Liver (tissue), 9 donors: ENCODE measurements around the gene AP5S1. TPM values are rescaled to one million over a fixed set of nuclear protein-coding genes. Genes with fewer than 3 reads are reported as not detected.

Source experiments
- DNase-seq: peaks from one replicate; pipeline ENCODE4 v3.0.0-alpha.2; 2017; ENCODE audit warnings: low spot score
- H3K27ac ChIP-seq, 2 donors: one replicate each; pipeline ENCODE4 v1.7.0; 2013; ENCODE audit warnings: inconsistent platforms in 2 of 2, low read length in 2 of 2, control low read depth in 1 of 2, low read depth in 1 of 2, mild to moderate bottlenecking in 1 of 2
- H3K27me3 ChIP-seq, 4 donors: one replicate each; pipeline versions ENCODE4 v1.6.1 to v1.7.0; 2013; ENCODE audit warnings: low read length in 3 of 4, inconsistent platforms in 1 of 4, mild to moderate bottlenecking in 1 of 4, moderate library complexity in 1 of 4; ENCODE audit not compliant: control insufficient read depth in 4 of 4, insufficient read depth in 4 of 4
- H3K36me3 ChIP-seq, 4 donors: one replicate each; pipeline versions ENCODE4 v1.6.1 to v1.7.0; 2013; ENCODE audit warnings: low read length in 3 of 4, mild to moderate bottlenecking in 3 of 4, low read depth in 1 of 4, moderate library complexity in 1 of 4; ENCODE audit not compliant: control insufficient read depth in 4 of 4, insufficient read depth in 3 of 4
- H3K4me1 ChIP-seq, 4 donors: one replicate each; pipeline versions ENCODE4 v1.6.1 to v1.7.0; 2013; ENCODE audit warnings: low read length in 3 of 4, mild to moderate bottlenecking in 3 of 4, moderate library complexity in 1 of 4; ENCODE audit not compliant: control insufficient read depth in 4 of 4, insufficient read depth in 4 of 4
- H3K4me3 ChIP-seq, 3 donors: one replicate each; pipeline versions ENCODE4 v1.6.1 to v1.7.0; 2013; ENCODE audit warnings: low read length in 3 of 3, control low read depth in 1 of 3, low read depth in 1 of 3, mild to moderate bottlenecking in 1 of 3
- H3K9ac ChIP-seq, 2 donors: one replicate each; pipeline ENCODE4 v1.7.0; 2013; ENCODE audit warnings: low read length in 2 of 2, mild to moderate bottlenecking in 2 of 2, moderate library complexity in 2 of 2, control low read depth in 1 of 2, low read depth in 1 of 2
- H3K9me3 ChIP-seq, 4 donors: one replicate each; pipeline versions ENCODE4 v1.6.1 to v1.7.0; 2013; ENCODE audit warnings: low read length in 3 of 4; ENCODE audit not compliant: control insufficient read depth in 4 of 4
- EGR1 ChIP-seq, 2 donors: IDR thresholded peaks; 2 replicates each; pipeline ENCODE4 v1.6.1; 2016 to 2018; ENCODE audit warnings: antibody characterized with exemption in 2 of 2, low read depth in 2 of 2
- FOXA2 ChIP-seq: IDR thresholded peaks from 2 replicates; pipeline ENCODE4 v1.6.1; 2016; ENCODE audit warnings: antibody characterized with exemption
- GABPA ChIP-seq, 2 donors: IDR thresholded peaks in 1 of 2; conservative IDR thresholded peaks in 1 of 2; 2 replicates each; pipeline ENCODE4 v1.6.1; 2016; ENCODE audit warnings: antibody characterized with exemption in 2 of 2, mild to moderate bottlenecking in 1 of 2, moderate library complexity in 1 of 2
- JUND ChIP-seq, 2 donors: IDR thresholded peaks; 2 replicates each; pipeline ENCODE4 v1.6.1; 2016; ENCODE audit warnings: antibody characterized with exemption in 2 of 2
- NR2F2 ChIP-seq: IDR thresholded peaks from 2 replicates; pipeline ENCODE4 v1.6.1; 2016; ENCODE audit warnings: antibody characterized with exemption
- RXRA ChIP-seq, 2 donors: IDR thresholded peaks; 2 replicates each; pipeline ENCODE4 v1.6.1; 2017 to 2018; ENCODE audit warnings: antibody characterized with exemption in 2 of 2, mild to moderate bottlenecking in 1 of 2
- TAF1 ChIP-seq: conservative IDR thresholded peaks from 2 replicates; pipeline ENCODE4 v1.6.1; 2016; ENCODE audit warnings: antibody characterized with exemption, mild to moderate bottlenecking
- YY1 ChIP-seq: IDR thresholded peaks from 2 replicates; pipeline ENCODE4 v1.6.1; 2016; ENCODE audit warnings: antibody characterized with exemption, mild to moderate bottlenecking
- ZBTB33 ChIP-seq: IDR thresholded peaks from 2 replicates; pipeline ENCODE4 v1.6.1; 2016; ENCODE audit warnings: antibody characterized with exemption
- WGBS: extraction: QIAGEN DNeasy Blood & Tissue Kit; methylation state at CpG from one replicate; pipeline ENCODE4 v1.1.7; 2013; 5-methylcytosine and 5-hydroxymethylcytosine counted together
- polyA plus RNA-seq, 2 donors: library from polyadenylated mRNA; stranded (reverse) in 1 of 2; unstranded in 1 of 2; fragments of 200-250 nt in 1 of 2; fragments of >200 nt in 1 of 2; fragmentation: Nextera tagmentation in 1 of 2; extraction: Ambion mirVana in 1 of 2; gene quantifications; one replicate each; pipeline versions ENCODE4 v1.2.1 to v1.2.3, GENCODE V29; 2013 to 2015
- total RNA-seq, 2 donors: library from RNA; depleted of rRNA; stranded (reverse); fragments of >200 nt; gene quantifications; one replicate each; pipeline ENCODE4 v1.2.3, GENCODE V29; 2014
- TF ChIP-seq, protein P1 (sequence below): IDR thresholded peaks from 2 replicates; pipeline ENCODE4 v1.6.1; 2016; ENCODE audit warnings: antibody characterized with exemption
- TF ChIP-seq, protein P2 (sequence below): IDR thresholded peaks from 2 replicates; pipeline ENCODE4 v1.6.1; 2016; ENCODE audit warnings: antibody characterized with exemption, mild to moderate bottlenecking
- donor health status: healthy.
- donor health status: healthy.
- donor health status: healthy.
- donor health status: healthy.
- donor health status: healthy.

The AP5S1 gene
- total and polyA plus RNA-seq, 4 donors: 9.1 to 14.5 (median 11.1) TPM

DNA sequence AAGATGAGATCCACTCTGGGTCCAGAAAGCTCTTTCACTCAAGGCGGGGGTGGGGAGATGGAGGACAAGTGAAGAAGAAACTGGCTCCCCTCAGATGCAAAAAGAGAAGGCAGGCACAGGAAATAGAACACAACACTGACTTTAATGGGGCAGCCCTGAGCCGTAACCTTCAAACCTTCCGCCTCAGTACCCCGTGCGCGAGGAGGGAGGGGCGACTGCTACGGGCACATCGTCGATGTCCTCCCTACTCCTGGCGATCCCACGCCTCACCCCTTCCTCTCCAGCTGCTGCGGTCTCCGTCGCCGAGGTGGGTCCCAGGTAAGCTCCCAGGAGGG, 43.0 kb upstream of the AP5S1 start:
- Histone ChIP-seq H3K9me3 (no peaks in the 10 kb centered on the region), H3K27me3 (no peaks in the 10 kb centered on the region), H3K36me3 (no peaks in the 10 kb centered on the region), H3K4me1 (peaks cover 11 to 27% (median 20%) of the 10 kb centered on the region in 4 donors), H3K27ac (no peak overlapping the region), H3K4me3 (peak overlapping the region in 1 of 3 donors; percentile 49), H3K9ac (no peak overlapping the region)
- TF ChIP-seq YY1: no peak
- no peak for TF ChIP-seq TAF1
- no peak for TF ChIP-seq FOXA2
- TF ChIP-seq RXRA (IDR thresholded peaks at IDR 0.05): no peak
- TF ChIP-seq, protein P1, sequence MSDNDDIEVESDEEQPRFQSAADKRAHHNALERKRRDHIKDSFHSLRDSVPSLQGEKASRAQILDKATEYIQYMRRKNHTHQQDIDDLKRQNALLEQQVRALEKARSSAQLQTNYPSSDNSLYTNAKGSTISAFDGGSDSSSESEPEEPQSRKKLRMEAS: no peak
- TF ChIP-seq ZBTB33: no peak
- 17% methylated on average over 16 of the region's 16 CpGs for WGBS
- no peak for DNase-seq

DNA sequence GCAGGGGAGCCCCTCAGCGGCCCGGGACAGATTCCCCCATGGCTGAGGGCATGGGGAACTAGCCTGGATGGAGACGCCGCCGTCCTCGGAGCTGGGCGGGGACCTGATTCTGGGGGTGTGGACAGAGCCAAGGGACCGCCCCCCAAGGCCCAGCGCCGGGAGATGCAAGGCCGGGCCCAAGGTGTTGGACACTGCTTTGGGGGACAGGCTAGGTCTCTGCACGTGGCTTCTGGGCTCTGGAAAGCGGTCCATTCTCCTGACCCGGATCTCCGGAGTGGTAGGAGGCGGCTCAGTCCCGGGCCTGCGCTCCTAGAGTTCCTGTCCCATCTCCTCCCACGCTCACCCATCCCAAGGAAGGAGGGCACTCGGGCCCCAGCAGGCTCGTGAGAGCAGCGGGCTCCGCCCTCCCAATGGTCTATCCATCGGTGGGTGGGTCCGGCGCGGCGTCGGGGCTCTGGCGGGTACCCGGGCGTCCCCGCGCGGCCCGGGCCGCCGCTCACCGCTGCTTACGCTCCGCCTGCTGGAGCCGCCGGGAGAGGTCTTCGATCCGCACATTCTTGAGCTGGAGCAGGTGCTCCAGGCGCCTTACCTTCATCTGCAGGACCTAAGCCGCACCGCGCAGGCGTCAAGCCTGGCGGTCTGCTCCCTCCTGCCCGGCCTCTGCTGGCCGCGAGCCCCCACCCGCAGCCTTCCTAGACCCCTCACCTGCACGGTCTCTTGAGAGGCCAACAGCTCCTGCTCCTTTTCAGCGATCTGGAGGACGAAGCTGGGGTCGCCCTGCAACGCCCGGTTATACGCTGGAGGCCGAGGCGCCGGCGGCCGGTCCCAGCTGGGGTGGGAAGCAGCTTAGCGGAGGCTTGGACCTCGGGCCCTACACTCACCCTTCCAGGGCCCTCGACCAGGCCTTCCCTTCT, 42.4 kb upstream of the AP5S1 start:
- no peaks in the 10 kb centered on the region for H3K9me3 ChIP-seq
- 4% methylated on average over 70 of the region's 70 CpGs for WGBS
- H3K36me3 ChIP-seq: peaks cover 0 to 1% (median 0%) of the 10 kb centered on the region in 4 donors
- no peak overlapping the region for H3K9ac ChIP-seq
- no peak for TF ChIP-seq ZBTB33
- TF ChIP-seq JUND (IDR thresholded peaks at IDR 0.05): no peak
- no peak for TF ChIP-seq GABPA (IDR thresholded peaks at IDR 0.05 in 1 of 2, conservative IDR thresholded peaks at IDR 0.05 in 1 of 2)
- no peak for TF ChIP-seq TAF1
- no peak for TF ChIP-seq EGR1 (IDR thresholded peaks at IDR 0.05; ENCODE audit: low read depth in 2 of 2)
- TF ChIP-seq, protein P2, sequence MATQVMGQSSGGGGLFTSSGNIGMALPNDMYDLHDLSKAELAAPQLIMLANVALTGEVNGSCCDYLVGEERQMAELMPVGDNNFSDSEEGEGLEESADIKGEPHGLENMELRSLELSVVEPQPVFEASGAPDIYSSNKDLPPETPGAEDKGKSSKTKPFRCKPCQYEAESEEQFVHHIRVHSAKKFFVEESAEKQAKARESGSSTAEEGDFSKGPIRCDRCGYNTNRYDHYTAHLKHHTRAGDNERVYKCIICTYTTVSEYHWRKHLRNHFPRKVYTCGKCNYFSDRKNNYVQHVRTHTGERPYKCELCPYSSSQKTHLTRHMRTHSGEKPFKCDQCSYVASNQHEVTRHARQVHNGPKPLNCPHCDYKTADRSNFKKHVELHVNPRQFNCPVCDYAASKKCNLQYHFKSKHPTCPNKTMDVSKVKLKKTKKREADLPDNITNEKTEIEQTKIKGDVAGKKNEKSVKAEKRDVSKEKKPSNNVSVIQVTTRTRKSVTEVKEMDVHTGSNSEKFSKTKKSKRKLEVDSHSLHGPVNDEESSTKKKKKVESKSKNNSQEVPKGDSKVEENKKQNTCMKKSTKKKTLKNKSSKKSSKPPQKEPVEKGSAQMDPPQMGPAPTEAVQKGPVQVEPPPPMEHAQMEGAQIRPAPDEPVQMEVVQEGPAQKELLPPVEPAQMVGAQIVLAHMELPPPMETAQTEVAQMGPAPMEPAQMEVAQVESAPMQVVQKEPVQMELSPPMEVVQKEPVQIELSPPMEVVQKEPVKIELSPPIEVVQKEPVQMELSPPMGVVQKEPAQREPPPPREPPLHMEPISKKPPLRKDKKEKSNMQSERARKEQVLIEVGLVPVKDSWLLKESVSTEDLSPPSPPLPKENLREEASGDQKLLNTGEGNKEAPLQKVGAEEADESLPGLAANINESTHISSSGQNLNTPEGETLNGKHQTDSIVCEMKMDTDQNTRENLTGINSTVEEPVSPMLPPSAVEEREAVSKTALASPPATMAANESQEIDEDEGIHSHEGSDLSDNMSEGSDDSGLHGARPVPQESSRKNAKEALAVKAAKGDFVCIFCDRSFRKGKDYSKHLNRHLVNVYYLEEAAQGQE: no peak
- TF ChIP-seq NR2F2: no peak
- no peak for DNase-seq
- no peak overlapping the region for H3K27ac ChIP-seq
- peaks cover 11 to 27% (median 20%) of the 10 kb centered on the region in 4 donors for H3K4me1 ChIP-seq
- peak overlapping the region; percentile 46 to 49 (median 48) for H3K4me3 ChIP-seq
- H3K27me3 ChIP-seq: no peaks in the 10 kb centered on the region
